Stimulated activated CD4-positive, alpha-beta T cell treated with anti-CD3 and anti-CD28 coated beads, Interleukin-1b, Interleukin-23, amount 100 ng/mL, for 48 hours (primary cell): ENCODE results near the gene FHL2.

Experiments used
- DNase-seq: peaks from one replicate; pipeline ENCODE4 v3.0.0-alpha.2; 2020

FHL2 gene

DNA sequence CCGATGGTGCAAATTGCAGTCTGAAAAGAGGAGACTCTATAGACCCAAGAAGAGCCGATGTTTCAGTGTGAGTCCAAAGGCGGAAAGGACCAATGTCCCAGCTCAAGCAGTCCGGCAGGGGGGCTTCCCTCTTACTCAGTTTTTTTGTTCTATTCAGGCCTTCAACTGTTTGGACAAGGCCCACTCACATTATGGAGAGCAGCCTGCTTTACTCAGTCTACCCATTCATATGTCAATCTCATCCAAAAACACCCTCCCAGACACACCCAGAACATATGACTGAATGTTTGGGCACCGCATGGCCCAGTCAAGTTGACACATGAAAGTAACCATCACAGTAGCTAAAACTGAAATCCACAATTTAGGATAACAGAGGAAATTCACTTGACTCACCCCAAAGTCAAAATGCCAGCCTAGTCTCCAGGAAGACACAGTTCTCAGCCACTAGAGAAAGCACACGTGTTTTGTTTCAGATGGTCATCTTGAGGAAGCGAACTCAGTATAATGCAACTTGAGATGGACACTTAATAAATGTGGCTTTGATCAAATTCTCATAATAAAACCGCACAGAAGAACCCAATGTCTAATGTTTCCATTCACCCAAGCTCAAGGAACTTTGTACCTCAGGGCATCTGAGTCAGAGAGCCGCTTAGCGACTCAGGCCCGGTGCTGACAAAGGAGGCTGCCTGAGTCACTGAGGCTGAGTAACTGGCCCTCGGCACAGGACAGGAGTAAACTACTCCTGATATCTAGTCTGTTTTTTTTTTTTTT, 2.4 kb downstream of the FHL2 start:
- DNase-seq, result peak; percentile 81

DNA sequence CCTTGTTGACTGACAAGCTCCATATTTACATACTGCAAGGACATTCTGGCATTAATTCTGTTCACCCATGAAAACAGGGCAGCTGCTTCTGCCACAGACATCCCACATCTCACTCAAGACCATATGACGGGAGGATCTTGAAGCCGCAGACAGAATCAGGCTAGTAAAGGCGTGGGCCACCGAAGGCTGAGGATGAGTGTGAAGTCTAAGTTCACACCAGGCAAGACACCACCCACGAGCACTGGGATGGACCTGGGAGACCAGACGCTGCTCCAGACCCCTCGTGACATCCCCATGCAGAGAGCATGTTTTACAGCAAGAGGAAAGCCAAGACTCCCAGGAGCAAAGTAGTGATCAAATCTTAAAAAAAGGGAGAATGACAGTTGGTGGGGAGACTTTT, 3.2 kb downstream of the FHL2 start:
- DNase-seq, result no peak

DNA sequence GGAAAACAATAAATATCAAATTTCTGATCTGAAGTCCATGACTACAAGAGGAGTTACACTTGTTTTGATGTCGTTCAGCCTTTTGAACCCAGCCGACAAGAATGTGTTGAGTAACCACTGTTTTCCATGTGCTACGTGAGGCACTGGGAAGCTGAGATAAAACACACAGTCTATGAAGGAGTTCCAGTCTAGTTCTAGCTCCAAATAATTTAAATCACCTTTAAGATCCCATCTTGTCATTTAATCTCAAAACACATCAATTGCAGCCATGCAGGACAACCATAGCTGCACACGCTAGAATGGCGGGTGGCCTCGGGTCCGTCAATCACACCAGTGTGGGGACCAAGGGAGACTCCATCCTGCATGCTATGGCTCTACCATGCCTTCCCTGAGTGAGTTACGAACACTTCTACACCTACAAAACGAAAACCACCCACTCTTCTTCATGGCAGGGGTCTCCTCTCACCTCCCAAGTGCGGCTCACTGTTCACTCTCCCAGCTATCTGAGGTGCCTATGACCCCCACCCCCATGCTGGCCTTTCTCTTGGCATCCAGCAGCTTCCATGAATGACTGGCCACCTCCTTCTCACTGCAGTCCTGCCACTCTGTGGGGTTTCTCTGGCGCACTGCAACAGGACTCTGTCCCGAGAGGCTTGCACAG, 3.8 kb downstream of the FHL2 start:
- DNase-seq, result no peak

DNA sequence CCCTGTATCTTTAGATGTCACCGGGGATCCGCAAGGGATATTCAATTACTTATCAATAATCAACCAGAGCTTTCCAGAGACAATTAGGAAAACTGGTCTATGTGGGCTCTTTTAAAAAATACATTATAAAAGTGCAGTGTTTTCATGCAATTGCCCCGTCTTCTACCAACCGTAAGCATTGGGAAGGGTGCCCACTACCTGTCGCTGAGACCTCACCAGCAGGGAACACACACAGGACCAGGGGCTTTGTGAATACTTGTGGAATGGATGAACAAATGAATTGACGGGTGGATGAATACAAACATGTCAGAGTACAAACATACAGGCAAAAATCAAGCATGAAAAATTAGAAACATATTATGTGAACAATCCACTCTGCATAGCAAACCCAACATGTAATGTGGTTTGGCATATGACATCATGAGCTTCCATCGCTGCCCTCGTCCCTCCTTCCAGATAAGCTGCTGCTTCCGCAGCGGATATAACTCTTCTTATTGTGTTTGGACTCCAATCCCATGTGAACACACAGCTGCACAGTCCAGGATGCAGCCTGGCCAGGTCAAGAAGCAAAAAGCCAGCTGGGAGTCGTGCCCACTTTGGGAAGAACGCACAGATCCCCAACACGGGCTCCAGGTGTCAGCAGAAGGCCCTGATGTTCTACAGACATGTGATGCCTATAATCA, 5.3 kb downstream of the FHL2 start:
- DNase-seq, result no peak

DNA sequence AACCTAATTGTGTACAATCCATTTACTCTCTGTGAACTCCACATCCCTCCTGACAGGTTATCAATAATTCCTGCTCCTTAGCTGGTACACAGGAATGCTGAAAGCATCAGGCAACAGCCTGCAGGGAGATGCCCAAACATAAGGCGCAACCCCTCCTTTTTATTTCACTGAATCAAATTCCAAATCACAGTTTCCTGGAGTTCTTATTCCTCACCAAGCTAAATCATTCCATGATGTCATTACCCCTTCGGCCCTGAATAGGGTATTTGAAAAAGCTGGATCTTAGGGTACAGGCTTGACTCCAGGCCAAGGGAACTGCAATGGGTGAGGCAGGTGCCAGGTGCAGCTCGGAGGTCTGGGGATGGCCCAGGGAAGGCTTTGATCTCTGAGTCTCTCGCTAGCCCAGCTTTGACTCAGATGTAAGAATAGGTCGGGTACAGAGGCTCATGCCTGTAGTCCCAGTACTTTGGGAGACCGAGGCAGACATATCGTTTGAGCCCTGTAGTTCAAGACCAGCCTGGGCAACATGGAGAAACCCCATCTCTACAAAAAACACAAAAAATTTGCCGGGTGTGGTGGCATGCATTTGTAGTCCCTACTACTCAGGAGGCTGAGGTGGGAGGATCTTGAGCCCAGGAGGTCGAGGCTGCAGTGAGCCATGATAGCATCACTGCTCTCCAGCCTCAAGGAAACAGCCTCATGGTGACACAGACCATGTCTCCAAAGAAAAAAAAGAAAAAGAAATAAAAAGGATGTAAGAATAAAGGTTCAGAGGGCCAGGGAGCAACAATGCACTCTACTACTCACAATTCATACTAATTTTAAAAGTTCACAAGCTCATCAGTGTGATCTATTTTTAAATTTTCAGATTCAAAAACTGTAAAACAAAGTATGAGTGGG, 6.8 kb downstream of the FHL2 start:
- DNase-seq, result no peak

DNA sequence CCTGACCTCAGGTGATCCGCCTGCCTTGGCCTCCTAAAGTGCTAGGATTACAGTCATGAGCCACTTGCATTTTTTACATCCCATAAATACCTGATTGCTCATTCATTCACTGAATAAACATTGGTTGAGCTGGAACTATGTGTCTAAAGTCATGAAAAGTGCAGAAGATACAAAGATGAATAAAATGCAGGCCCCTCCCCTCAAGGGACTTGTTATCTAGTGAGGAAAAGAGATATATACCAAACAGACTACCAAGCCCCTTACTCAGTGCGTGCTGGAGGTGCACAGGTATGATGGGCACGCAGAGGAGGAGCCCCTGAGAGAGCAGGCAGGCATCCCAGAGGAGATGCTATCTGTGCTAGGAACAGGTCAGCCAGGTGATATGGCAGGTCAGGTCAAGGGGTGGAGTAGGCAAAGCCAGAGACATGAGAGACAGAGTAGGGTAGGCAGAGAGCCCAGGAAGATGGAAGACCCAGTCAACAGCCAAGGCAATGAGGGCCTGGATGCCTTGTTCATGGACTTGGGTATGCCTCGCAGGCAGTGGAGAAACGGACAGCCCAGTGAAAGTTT, 7.7 kb downstream of the FHL2 start:
- DNase-seq, result no peak

DNA sequence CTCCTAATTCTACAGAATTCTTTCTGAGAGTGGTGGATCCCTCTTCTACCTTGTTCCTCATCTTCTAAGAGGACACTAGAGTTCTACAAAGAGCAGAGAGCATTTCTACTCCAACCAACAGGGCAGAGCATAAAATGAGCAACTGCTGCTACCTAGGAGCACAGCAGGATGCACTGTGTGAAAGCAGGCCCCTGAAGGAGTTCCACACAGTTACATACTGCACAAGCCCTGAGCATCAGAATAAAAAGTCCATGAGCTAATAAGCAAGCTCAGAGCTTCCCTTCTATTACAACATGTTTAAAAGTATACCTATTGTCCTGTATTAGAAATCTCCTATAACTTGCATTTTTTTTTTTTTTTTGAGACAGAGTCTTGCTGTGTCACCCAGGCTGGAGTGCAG, 8.4 kb downstream of the FHL2 start:
- DNase-seq, result no peak

DNA sequence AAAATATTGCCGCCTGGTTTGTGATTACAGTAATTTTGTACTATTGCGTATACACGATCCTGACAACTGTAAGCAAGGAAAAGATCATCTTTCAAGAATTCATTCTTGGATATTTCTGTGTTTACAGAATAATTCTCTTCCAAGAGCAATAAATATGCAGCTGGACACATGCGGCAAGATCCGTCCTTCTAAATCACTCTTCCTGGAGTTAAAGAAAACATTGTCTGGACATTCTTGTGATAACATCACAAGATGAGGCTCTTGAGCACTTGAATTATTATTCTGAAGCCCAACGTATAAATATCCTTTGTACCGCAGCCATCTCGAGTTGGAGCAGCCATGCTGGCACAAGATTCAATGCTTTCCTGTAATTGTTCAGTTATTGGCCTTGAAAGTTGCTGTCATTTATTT, 9.9 kb downstream of the FHL2 start:
- no peak for DNase-seq

DNA sequence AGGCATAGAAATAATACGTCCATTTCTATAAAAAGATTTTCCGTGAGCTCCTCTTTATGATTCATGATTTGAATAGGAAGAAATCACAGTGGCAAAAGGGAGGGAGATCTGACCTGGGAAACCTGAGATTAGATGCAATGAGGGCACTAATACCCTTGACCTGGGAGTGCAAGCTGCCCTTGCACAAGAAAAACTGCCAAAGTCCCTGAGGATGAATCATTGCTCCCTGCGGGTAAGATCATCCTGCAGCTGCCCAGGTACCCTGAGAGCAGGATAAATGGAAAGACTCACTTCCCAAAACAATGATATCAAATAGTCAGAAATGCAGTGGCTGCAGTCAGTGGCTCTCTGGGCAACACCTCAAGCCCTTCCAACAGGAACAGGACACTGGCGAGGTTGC, 11.6 kb downstream of the FHL2 start:
- no peak for DNase-seq

DNA sequence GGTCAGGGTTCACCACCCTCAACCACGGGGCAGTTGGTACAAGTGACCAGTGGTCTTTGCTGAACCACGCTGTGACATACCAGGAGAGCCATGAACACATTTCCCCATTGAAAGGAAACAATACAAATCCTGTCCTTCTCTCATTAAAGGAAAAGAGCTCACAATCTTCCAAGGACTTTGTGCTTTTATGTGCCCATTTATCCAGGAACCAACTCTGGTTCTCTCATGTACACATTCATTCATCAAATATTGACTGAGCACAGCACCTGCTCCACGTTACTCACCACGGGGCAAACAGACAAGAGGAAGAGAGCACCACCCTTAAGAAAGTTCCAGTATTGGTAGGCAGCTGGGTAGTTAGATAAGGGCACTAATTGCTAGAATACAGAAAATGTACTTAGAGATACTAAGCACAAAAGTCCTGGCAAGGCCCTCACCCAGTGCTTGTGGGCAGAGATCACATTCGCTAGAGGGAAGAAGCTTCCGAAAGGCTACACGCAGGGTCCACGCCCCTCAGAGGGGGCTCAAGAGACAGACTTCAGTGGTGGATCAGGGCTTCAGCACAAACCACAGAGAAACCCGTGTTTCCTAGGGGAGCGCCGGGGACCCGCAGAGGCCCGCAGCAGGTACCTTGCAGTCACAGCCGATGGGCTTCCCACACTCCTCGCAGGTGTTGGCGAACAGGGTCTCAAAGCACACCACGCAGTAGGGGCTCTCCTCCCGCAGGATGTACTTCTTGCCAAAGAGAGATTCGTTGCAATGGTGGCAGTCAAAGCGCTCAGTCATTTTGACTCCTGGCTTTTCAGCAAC, 12.9 kb downstream of the FHL2 start:
- DNase-seq, result no peak

DNA sequence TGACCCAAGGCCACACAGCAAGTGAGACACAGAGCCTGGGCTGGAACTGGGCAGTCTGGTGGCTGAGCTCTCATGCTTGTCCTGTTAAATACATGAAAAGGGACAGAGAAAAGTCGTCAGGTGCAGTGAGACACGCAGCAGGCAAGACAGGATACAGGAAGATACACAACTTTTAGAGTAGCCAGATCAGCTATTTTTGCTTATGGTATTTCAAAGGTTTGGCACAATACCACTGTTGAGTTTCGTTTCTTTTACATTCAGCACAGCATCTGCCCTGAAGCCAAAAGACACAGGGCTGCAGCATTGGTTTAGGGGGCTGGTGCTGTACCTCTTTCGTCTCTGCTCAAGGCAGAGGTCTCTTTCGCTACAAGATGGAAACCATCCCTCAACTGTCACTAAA, 14.0 kb downstream of the FHL2 start:
- DNase-seq, result no peak

DNA sequence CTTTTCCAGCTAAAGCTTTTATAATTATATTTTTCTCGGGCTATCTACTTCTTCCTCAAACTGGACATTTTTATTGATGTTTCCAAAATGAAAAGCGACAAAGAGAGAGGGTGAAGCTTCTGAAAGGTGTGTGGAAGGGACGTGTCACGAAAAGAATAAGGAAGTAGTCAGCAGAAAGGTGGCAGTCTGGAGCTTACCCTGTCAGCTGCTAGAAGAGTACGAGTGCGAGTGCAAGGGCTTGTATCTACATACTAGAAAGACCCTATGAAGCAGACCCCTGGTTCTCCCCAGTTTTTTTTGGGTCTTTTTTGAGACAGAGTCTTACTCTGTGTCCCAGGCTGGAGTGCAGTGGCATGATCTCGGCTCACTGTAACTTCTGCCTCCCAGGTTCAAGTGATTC, 14.6 kb downstream of the FHL2 start:
- DNase-seq, result no peak

DNA sequence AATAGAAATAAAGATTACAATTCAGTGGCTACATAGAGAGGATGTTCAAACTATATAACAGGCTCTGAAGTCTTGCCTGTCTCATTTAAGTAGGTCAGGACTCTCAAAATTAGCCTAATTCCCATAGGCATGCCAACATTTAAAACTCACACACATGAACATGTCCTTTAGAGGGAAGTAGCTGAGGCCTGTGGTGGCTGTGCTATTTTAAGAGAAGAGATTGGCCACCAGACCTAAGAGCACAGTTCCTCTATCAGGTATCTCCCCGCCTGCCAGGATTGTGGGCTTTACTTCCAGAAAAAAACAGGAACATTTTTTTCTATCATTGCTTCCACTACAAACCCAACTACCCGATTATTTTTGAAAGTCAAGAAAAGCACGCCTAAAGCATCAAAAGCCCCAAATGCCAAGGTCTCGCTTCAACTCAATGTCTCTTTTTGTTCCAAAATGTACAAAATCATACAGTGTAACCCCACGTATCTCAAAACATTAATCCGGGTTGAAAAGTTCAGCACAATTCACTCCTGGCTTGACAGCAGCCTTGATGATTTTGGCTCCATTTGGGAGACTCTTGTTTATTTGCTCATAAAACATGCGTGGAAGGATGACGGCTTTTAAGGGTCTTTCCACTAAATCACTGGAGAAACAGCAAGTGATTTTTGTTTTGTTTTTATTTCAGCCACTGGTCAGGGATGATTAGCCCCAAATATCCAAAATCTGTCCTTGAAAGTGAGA, 15.3 kb downstream of the FHL2 start:
- no peak for DNase-seq

DNA sequence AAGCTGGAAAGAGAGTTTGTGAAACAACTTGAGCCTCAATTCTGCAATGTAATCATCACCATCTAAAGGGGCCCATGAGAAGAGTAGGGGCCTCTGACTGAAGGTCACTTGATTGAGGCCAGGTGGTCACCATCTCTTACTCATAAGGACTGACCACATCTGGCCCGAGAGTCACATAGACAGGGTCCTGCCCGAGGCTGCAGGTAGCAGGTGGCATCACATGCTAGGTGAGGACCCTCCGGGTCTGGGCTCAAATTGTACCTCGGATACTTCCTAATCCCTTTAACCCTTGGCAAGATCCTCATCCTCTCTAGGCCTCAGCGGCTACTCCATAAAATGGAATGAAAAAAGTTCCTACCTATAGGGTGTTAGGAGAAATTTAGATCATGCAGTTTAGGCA, 16.7 kb downstream of the FHL2 start:
- no peak for DNase-seq

DNA sequence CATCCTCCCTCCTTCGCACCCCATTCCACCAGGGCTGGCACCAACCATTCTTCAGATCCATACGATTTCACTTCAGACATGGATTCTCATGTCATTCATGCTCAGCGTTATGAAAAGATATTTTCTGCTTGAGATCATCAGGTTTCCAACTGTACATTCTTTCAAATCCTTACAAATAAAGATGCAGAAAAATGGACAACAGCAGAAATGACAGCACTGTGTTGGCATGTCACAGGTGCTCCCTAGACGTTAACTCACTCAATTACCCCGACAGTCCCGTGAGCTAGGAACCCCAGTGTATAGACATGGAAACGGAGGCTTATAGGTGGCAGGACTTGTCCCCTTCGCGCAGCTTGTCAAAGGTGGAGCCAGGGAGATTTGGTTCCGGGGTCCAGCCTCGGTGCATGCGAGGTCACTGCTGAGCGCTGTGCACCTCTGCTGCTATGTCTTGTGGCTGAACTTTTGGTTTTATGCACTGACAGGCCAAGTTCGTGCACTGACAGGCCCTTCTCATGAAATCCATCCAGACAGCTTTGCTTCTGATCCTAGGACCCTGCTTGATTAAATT, 17.7 kb downstream of the FHL2 start:
- DNase-seq, result no peak

DNA sequence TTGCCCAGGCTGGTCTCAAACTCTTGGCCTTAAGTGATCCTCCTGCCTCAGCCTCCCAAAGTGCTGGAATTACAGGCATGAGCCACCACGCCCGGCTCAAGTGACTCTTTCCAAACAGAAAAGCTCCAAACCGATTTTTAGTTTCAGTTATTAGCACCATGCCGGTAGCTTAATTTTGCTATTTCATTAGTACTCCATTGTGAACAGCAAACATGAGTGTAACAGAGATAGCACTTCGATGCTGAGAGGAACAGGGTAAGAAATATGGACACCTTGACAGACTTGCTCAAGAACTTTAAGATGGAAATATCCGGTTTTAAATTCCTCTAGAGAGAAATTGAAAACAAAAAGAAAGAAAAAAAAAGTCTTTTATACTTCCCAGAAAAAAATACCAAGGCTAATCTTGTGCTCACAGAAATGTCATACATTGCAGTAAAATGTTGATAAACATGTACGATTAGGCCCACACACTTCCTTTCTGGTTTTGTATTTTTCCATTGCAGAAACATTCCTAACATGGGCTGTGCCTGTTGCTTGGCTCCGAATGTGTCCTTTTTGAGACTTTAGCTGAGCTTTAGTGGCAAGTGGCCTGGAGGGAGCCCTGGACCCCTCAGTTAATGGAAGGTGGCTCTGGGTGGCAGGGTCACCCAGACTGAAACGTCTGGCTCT, 18.3 kb downstream of the FHL2 start:
- no peak for DNase-seq

DNA sequence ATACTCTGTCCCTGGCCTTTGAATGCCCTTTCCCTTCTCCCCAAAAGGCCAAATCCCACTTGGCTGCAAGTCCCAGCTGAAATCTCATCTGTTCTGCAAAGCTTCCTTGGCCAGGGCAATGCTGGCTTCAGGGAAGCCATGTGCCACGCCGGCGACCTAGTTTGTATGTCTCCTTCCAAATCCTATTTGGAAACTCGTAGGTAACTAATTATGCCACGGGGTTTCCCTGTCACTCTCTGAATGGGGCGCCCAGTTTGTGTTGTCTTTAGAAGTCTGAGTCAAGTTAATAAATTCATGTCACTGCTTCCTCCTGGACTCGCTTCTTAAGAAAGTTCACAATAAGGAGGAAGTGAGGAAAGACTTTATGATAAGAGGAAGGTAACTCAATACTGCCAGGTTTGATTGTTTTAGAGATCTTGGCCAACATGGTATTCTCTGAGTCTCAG, 19.1 kb downstream of the FHL2 start:
- no peak for DNase-seq

DNA sequence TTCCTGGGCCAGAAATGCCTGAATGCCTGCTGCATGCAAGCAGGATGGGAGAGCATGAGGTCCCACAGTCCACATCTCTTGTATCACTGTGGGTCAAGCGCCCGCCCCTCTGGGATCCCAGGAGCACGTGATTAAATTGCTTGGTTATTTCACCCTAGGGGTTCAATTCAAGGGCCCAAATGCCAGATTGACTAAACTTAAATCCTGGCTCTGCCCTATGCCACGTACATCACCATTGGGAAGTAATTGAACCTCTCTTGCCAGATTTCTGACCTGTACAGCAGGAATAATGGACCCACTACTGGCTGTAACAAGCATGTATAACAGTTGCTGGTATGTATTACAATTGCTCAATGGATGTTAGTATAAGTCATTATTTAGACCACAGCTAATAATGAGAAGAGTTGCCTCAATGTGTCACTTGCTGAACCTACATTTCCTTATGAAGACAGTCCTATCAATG, 19.9 kb downstream of the FHL2 start:
- no peak for DNase-seq

DNA sequence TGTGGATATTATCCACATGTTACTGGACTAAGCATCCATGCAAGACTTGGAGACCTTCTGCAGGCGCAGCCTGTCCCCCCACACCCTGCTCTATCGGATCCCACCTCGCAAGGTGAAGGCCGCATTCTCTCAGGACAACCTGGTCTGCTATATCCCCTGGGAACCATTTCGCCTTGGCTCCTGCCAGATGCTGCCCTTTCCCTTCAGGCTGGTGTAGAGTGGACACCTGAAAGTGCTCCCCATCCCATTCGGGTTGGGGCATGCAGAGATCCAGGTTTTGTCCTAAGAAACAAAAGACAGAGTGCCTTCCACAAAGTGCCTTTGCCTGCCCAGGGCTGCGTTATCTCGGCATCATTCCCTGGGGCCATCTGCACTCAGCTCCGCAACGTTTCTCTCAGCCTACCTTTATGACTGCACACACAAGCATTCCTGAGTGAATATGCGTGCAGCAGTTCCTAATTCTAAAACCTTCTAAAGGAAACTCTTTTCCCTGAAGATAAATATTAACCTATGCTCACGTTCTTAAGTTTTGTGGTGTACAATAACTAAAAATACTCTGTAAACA, 20.5 kb downstream of the FHL2 start:
- DNase-seq, result no peak

DNA sequence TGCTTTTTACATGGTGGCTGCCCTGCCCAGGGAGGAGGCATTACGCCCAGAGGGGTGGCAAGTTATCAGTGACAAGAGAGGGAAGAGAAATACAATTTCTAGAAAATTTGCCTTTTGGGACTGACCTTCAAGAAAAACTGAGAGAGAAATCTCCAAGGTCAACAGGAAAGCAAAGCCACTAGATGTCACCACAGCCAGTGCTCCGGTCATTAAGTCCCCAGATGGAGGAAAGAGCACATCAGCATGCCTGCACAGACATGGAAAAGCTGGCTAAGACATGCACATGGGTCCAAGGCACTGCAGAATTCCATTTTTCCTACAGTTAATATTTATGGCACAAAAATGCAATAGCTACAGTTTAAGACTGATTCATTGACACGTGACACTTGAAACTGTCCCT, 21.0 kb downstream of the FHL2 start:
- DNase-seq, result no peak
